H4 (cell line): ENCODE data around the gene MAP2K7. TPM values are rescaled to one million over a fixed set of nuclear protein-coding genes. Genes with fewer than 3 reads are reported as not detected.

ENCODE experiments used
- DNase-seq: peaks from one replicate; pipeline ENCODE4 v3.0.0-alpha.2; 2015; ENCODE audit warnings: low spot score
- total RNA-seq: library from RNA; depleted of rRNA; stranded (reverse); fragments of >200 nt; shearing (Covaris generic); gene quantifications from 2 replicates; pipeline ENCODE4 v1.2.3, GENCODE V29; 2014

MAP2K7 gene
- total RNA-seq, 1 experiment from 2014 or later = 4.2 TPM

- DNase-seq = no peak
Observed at GRCh38 chr19:7883105-7883504, 20.6 kb upstream of the MAP2K7 start.

GRCh38 chr19:7883796-7884570, 19.7 kb upstream of the MAP2K7 start:
- peak; percentile 61 for DNase-seq

GRCh38 chr19:7885818-7886217, 17.9 kb upstream of the MAP2K7 start:
- DNase-seq = no peak

GRCh38 chr19:7887408-7888144, 16.1 kb upstream of the MAP2K7 start:
- DNase-seq = no peak

- no peak for DNase-seq
Observed at GRCh38 chr19:7888145-7888825, 15.4 kb upstream of the MAP2K7 start, which contains the start of gene LRRC8E. Gene LRRC8E, plus strand, starts transcription at chr19:7888510. Its CDS starts 7,094 bp downstream, at chr19:7895604.

GRCh38 chr19:7888826-7889217, 14.9 kb upstream of the MAP2K7 start:
- DNase-seq = no peak

GRCh38 chr19:7893362-7894101, 10.1 kb upstream of the MAP2K7 start:
- DNase-seq = peak; percentile 52

- DNase-seq = no peak
Observed at GRCh38 chr19:7894612-7895309, 8.9 kb upstream of the MAP2K7 start.

- DNase-seq = no peak
Observed at GRCh38 chr19:7895565-7895964, 8.1 kb upstream of the MAP2K7 start.

GRCh38 chr19:7897292-7897691, 6.4 kb upstream of the MAP2K7 start:
- no peak for DNase-seq

- no peak for DNase-seq
Observed at GRCh38 chr19:7898967-7899366, 4.7 kb upstream of the MAP2K7 start.

GRCh38 chr19:7899751-7900378, 3.8 kb upstream of the MAP2K7 start:
- DNase-seq = no peak

- no peak for DNase-seq
Observed at GRCh38 chr19:7900401-7900870, 3.2 kb upstream of the MAP2K7 start.

GRCh38 chr19:7900931-7901330, 2.7 kb upstream of the MAP2K7 start:
- no peak for DNase-seq

- no peak for DNase-seq
Observed at GRCh38 chr19:7901337-7901736, 2.3 kb upstream of the MAP2K7 start.

- DNase-seq = no peak
Observed at GRCh38 chr19:7902796-7903243, 857 bp upstream of the MAP2K7 start.

GRCh38 chr19:7904074-7905020, 670 bp downstream of the MAP2K7 start:
- no peak for DNase-seq

GRCh38 chr19:7905268-7905667, 1.6 kb downstream of the MAP2K7 start:
- DNase-seq = no peak

- DNase-seq = no peak
Observed at GRCh38 chr19:7905859-7906258, 2.2 kb downstream of the MAP2K7 start.
